Peyer's patch (tissue), 4 donors: ENCODE results near the gene UBE2J2. TPM values are rescaled to one million over a fixed set of nuclear protein-coding genes. Genes with fewer than 3 reads are reported as not detected.

ENCODE experiments used
- DNase-seq, 3 donors: peaks; one replicate each; pipeline ENCODE4 v3.0.0-alpha.2; 2017 to 2019
- H3K27ac ChIP-seq, 4 donors: fragments of 200-600 bp; sonication (generic); one replicate each; pipeline ENCODE4 v1.5.1; 2016 to 2019
- H3K27me3 ChIP-seq, 2 donors: fragments of 200-600 bp; sonication (generic); one replicate each; pipeline ENCODE4 v1.5.1; 2019
- H3K36me3 ChIP-seq, 3 donors: fragments of 200-600 bp; sonication (generic); one replicate each; pipeline ENCODE4 v1.5.1; 2016 to 2019
- H3K4me1 ChIP-seq, 4 donors: fragments of 200-600 bp; sonication (generic); one replicate each; pipeline ENCODE4 v1.5.1; 2016 to 2019
- H3K4me3 ChIP-seq, 4 donors: fragments of 200-600 bp; sonication (generic); 1 replicate in 3 of 4; 2 replicates in 1 of 4; pipeline ENCODE4 v1.5.1; 2016 to 2019; ENCODE audit warnings: mild to moderate bottlenecking in 1 of 4
- H3K9me3 ChIP-seq, 4 donors: fragments of 200-600 bp; sonication (generic); one replicate each; pipeline ENCODE4 v1.5.1; 2016 to 2019; ENCODE audit warnings: mild to moderate bottlenecking in 1 of 4
- CTCF ChIP-seq, 6 experiments: fragments of 450-650 bp in 4 of 6; fragments of 200-600 bp in 2 of 6; sonication (generic) in 1 of 6; IDR thresholded peaks; one replicate each; pipeline ENCODE4 v1.5.1; 2017 to 2019; ENCODE audit warnings: antibody characterized with exemption in 6 of 6, mild to moderate bottlenecking in 3 of 6, moderate library complexity in 1 of 6
- POLR2A ChIP-seq, 2 donors: fragments of 450-650 bp; IDR thresholded peaks; one replicate each; pipeline ENCODE4 v1.5.1; 2017; ENCODE audit warnings: antibody characterized with exemption in 2 of 2, mild to moderate bottlenecking in 2 of 2, moderate library complexity in 2 of 2
- total RNA-seq, 4 donors: library from RNA; depleted of rRNA; stranded (reverse); fragments of >200 nt; gene quantifications; one replicate each; pipeline ENCODE4 v1.1.0, GENCODE V29; 2016

UBE2J2 gene
- 10 to 100 TPM; 25.6 to 64.2 (median 55.3) TPM for total RNA-seq

GRCh38 chr1:1273512-1274298, at the start of gene UBE2J2:
Gene UBE2J2 (minus strand): TSS chr1:1273854. CDS start chr1:1267992, 5,862 bp downstream.
- TF ChIP-seq CTCF (IDR thresholded peaks at IDR 0.05) (no peak), POLR2A (IDR thresholded peaks at IDR 0.05) (peak; percentile 7 to 72)
- Histone ChIP-seq H3K4me3 (peak within 1 kb of the TSS; percentile 85 to 97 (median 94)), H3K9me3 (no peaks in the 10 kb centered on the region), H3K27ac (peak within 1 kb of the TSS; percentile 83 to 91 (median 86)), H3K27me3 (no peaks in the 10 kb centered on the region), H3K36me3 (peaks cover 0 to 2% (median 0%) of the 10 kb centered on the region in 3 donors), H3K4me1 (peaks cover 5 to 48% (median 28%) of the 10 kb centered on the region in 4 donors)
- DNase-seq = peak; percentile 91 to 97 (median 96)

- Histone ChIP-seq H3K27ac (no peak overlapping the region), H3K27me3 (no peaks in the 10 kb centered on the region), H3K36me3 (peaks cover 0 to 37% (median 0%) of the 10 kb centered on the region in 3 donors), H3K4me3 (no peak overlapping the region), H3K9me3 (no peaks in the 10 kb centered on the region), H3K4me1 (peaks cover 0 to 47% (median 28%) of the 10 kb centered on the region in 4 donors)
- no peak for DNase-seq
- no peak for TF ChIP-seq CTCF (IDR thresholded peaks at IDR 0.05)
- TF ChIP-seq POLR2A (IDR thresholded peaks at IDR 0.05) = no peak
Measured at GRCh38 chr1:1322952-1323351, 49.3 kb upstream of the UBE2J2 start.

GRCh38 chr1:1322418-1322817, 48.8 kb upstream of the UBE2J2 start:
- Histone ChIP-seq H3K4me1 (peaks cover 0 to 52% (median 28%) of the 10 kb centered on the region in 4 donors), H3K4me3 (no peak overlapping the region), H3K9me3 (no peaks in the 10 kb centered on the region), H3K27me3 (no peaks in the 10 kb centered on the region), H3K36me3 (peaks cover 0 to 35% (median 0%) of the 10 kb centered on the region in 3 donors), H3K27ac (no peak overlapping the region)
- no peak for DNase-seq
- TF ChIP-seq CTCF (IDR thresholded peaks at IDR 0.05) (no peak), POLR2A (IDR thresholded peaks at IDR 0.05) (no peak)

GRCh38 chr1:1321477-1321876, 47.8 kb upstream of the UBE2J2 start:
- no peak for TF ChIP-seq CTCF (IDR thresholded peaks at IDR 0.05)
- TF ChIP-seq POLR2A (IDR thresholded peaks at IDR 0.05) = no peak
- Histone ChIP-seq H3K4me1 (peaks cover 0 to 49% (median 28%) of the 10 kb centered on the region in 4 donors), H3K4me3 (no peak overlapping the region), H3K9me3 (no peaks in the 10 kb centered on the region), H3K36me3 (peaks cover 0 to 35% (median 0%) of the 10 kb centered on the region in 3 donors), H3K27me3 (no peaks in the 10 kb centered on the region), H3K27ac (no peak overlapping the region)
- no peak for DNase-seq

GRCh38 chr1:1320666-1321448, 47.2 kb upstream of the UBE2J2 start:
- Histone ChIP-seq H3K27me3 (no peaks in the 10 kb centered on the region), H3K27ac (no peak overlapping the region), H3K9me3 (no peaks in the 10 kb centered on the region), H3K36me3 (peaks cover 0 to 36% (median 0%) of the 10 kb centered on the region in 3 donors), H3K4me3 (no peak overlapping the region), H3K4me1 (peaks cover 0 to 42% (median 24%) of the 10 kb centered on the region in 4 donors)
- TF ChIP-seq POLR2A (IDR thresholded peaks at IDR 0.05) (no peak), CTCF (IDR thresholded peaks at IDR 0.05) (no peak)
- no peak for DNase-seq
